ENCODE measurements around the gene MYO9A.

DNA sequence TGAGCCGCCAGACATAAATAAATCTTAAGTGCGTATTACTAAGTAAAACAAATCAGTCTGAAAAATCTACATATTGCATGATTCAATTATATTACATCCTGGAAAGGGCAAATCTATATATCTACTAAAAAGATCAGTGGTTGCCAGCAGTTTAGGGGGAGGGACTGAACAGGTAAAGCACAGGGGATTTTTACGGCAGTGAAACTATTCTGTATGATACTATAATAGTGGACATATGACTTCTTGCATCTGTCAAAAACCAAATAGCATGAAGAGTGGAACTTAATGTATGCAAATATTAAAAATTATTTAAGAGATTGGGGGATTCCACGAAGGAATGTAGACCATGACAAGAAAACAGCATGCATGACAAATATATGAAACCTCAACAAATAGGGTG lies 111.6 kb downstream of the MYO9A start:
- TF ChIP-seq, protein P1, sequence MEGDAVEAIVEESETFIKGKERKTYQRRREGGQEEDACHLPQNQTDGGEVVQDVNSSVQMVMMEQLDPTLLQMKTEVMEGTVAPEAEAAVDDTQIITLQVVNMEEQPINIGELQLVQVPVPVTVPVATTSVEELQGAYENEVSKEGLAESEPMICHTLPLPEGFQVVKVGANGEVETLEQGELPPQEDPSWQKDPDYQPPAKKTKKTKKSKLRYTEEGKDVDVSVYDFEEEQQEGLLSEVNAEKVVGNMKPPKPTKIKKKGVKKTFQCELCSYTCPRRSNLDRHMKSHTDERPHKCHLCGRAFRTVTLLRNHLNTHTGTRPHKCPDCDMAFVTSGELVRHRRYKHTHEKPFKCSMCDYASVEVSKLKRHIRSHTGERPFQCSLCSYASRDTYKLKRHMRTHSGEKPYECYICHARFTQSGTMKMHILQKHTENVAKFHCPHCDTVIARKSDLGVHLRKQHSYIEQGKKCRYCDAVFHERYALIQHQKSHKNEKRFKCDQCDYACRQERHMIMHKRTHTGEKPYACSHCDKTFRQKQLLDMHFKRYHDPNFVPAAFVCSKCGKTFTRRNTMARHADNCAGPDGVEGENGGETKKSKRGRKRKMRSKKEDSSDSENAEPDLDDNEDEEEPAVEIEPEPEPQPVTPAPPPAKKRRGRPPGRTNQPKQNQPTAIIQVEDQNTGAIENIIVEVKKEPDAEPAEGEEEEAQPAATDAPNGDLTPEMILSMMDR (IDR thresholded peaks at IDR 0.05 in 2 of 3, conservative IDR thresholded peaks at IDR 0.05 in 1 of 3; ENCODE audit: control insufficient read depth in 2 of 3, extremely low read depth in 1 of 3, insufficient read depth in 1 of 3, low read depth in 3 of 3, low read length in 3 of 3): no peak
- TF ChIP-seq NFIC (IDR thresholded peaks at IDR 0.05; ENCODE audit: low read depth, low read length) (no peak), POLR2A (IDR thresholded peaks at IDR 0.05; ENCODE audit: low read depth, low read length) (no peak), EZH2 (IDR thresholded peaks at IDR 0.05; ENCODE audit: borderline replicate concordance, control insufficient read depth, low read depth, low read length) (no peak), IRF5 (IDR thresholded peaks at IDR 0.05; ENCODE audit: borderline replicate concordance) (no peak), MXI1 (IDR thresholded peaks at IDR 0.05; ENCODE audit: low read depth, low read length) (no peak), CHD2 (IDR thresholded peaks at IDR 0.05; ENCODE audit: borderline replicate concordance, low read depth, low read length) (no peak), ZBTB33 (IDR thresholded peaks at IDR 0.05) (no peak), NR2F1 (conservative IDR thresholded peaks at IDR 0.05) (no peak)
- TF ChIP-seq, protein P2, sequence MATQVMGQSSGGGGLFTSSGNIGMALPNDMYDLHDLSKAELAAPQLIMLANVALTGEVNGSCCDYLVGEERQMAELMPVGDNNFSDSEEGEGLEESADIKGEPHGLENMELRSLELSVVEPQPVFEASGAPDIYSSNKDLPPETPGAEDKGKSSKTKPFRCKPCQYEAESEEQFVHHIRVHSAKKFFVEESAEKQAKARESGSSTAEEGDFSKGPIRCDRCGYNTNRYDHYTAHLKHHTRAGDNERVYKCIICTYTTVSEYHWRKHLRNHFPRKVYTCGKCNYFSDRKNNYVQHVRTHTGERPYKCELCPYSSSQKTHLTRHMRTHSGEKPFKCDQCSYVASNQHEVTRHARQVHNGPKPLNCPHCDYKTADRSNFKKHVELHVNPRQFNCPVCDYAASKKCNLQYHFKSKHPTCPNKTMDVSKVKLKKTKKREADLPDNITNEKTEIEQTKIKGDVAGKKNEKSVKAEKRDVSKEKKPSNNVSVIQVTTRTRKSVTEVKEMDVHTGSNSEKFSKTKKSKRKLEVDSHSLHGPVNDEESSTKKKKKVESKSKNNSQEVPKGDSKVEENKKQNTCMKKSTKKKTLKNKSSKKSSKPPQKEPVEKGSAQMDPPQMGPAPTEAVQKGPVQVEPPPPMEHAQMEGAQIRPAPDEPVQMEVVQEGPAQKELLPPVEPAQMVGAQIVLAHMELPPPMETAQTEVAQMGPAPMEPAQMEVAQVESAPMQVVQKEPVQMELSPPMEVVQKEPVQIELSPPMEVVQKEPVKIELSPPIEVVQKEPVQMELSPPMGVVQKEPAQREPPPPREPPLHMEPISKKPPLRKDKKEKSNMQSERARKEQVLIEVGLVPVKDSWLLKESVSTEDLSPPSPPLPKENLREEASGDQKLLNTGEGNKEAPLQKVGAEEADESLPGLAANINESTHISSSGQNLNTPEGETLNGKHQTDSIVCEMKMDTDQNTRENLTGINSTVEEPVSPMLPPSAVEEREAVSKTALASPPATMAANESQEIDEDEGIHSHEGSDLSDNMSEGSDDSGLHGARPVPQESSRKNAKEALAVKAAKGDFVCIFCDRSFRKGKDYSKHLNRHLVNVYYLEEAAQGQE (IDR thresholded peaks at IDR 0.05; ENCODE audit: low read depth, low read length): no peak

All from GM12878 (cell line).